AG04449 (cell line): ENCODE data around the gene SGK2.

Source experiments
- CTCF ChIA-PET: fragments of 350-600 bp; formaldehyde crosslinking; extraction: SDS; loops from one replicate; lab custom pipeline; 2021; ENCODE audit warnings: antibody characterized with exemption; lab: Yijun Ruan, JAX
- POLR2A ChIA-PET: fragments of 400-600, 350-600 bp; formaldehyde crosslinking; extraction: SDS; loops from one replicate; lab custom pipeline; 2020; ENCODE audit warnings: antibody characterized with exemption, inconsistent platforms; lab: Yijun Ruan, JAX
- DNase-seq: peaks from one replicate; pipeline ENCODE4 v3.0.0-alpha.2; 2010; ENCODE audit warnings: low read depth, low spot score
- H3K4me3 ChIP-seq: 2 replicates; pipeline ENCODE4 v1.5.1; 2011; ENCODE audit warnings: low read depth, mild to moderate bottlenecking, control low read depth, low read length
- CTCF ChIP-seq: IDR thresholded peaks from one replicate; pipeline ENCODE4 v1.5.1; 2011; ENCODE audit warnings: mild to moderate bottlenecking, moderate library complexity, low read length, control low read depth, inconsistent platforms; ENCODE audit not compliant: insufficient read depth; ENCODE audit errors: missing control alignments

Gene SGK2

GRCh38 chr20:43529457-43530153 is 29.2 kb upstream of the SGK2 start:
- no peak for DNase-seq
- CTCF ChIA-PET, result interaction anchor here (8.0 kb wide), 1 partner anchor 9 kb away, joined by 86 read pairs; no protein-coding TSS in a partner anchor
- POLR2A ChIA-PET, result interaction anchor here (1.5 kb wide), 1 partner anchor 72 kb away, joined by 3 read pairs; the partner anchor contains the start of gene SRSF6
- no peak for TF ChIP-seq CTCF
- no peak overlapping the region for H3K4me3 ChIP-seq

DNA sequence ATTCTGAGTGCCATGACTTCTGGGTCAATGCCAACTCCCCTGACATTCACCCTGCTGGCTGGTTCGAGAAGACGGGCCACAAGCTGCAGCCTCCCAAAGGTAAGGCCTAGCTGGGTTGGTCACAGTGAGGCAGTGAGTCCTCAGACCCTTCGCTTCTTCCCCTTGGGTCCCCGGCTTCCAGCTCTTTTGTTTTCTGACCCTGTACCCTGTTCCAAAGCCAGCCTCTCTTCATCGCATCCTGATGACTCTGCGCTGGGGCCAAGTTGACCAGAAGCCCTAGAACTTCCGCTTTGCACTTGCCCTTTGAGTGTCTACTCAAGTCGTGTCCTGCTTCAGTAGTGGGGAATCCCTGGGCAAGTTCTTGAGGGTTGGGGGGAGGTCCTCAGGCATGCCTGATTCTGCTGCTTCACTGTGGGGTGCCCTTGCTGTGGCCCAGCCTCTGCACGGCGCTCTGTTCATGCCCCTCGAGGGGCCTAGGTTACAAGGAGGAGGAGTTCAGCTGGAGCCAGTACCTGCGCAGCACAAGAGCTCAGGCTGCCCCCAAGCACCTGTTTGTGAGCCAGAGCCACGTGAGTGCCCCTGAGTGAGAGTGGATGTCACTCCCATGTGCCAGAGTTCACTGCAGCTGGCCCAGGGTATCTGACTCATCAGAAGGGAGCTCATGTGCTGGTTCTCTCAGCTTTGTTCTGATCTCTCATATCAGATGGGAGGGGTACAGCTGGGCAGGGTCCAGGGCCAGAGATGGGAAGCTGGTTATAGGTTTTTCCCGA is 28.3 kb upstream of the SGK2 start:
- no peak for DNase-seq
- CTCF ChIA-PET, result interaction anchor here (8.0 kb wide), 1 partner anchor 8 kb away, joined by 86 read pairs; no protein-coding TSS in a partner anchor
- TF ChIP-seq CTCF, result no peak
- POLR2A ChIA-PET, result no interaction called here
- no peak overlapping the region for H3K4me3 ChIP-seq

GRCh38 chr20:43531091-43531443 is 27.8 kb upstream of the SGK2 start:
- H3K4me3 ChIP-seq, result no peak overlapping the region
- ChIA-PET CTCF (interaction anchor here (3.4 kb wide), 1 partner anchor 10 kb away, joined by 17 read pairs; no protein-coding TSS in a partner anchor), POLR2A (no interaction called here)
- no peak for DNase-seq
- TF ChIP-seq CTCF, result no peak

- CTCF ChIA-PET, result interaction anchor here (0.7 to 10.0 kb wide), 6 partner anchors 9 to 548 kb away, joined by 3 to 112 read pairs (median 4); no protein-coding TSS in a partner anchor
- H3K4me3 ChIP-seq, result no peak overlapping the region
- no peak for TF ChIP-seq CTCF
- POLR2A ChIA-PET, result no interaction called here
- DNase-seq, result no peak
Observed at GRCh38 chr20:43532416-43533055, 26.3 kb upstream of the SGK2 start.

DNA sequence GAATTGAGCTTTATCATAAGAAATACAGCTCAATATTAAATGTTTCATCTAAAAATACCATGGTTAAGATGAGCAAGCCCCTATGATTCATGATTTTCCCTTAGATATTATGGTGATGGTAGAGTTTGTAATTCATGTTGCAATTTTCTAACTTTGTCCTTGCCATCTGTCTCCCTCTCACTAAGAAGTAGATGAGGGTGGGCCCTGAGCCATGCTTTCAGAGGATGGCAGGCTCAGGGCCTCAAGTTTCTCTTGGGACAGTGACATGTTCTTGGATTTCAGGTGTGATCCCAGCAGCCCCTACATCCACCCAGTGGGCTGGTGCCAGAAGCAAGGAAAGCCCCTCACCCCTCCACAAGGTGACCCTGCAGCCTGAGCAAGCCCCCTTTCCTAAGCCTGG is 25.8 kb upstream of the SGK2 start:
- CTCF ChIA-PET, result interaction anchor here (0.7 to 10.0 kb wide), 5 partner anchors 8 to 547 kb away, joined by 3 to 112 read pairs (median 4); no protein-coding TSS in a partner anchor
- DNase-seq, result no peak
- TF ChIP-seq CTCF, result no peak
- H3K4me3 ChIP-seq, result no peak overlapping the region
- POLR2A ChIA-PET, result no interaction called here
